ENCODE data around the gene GPX3. TPM values are rescaled to one million over a fixed set of nuclear protein-coding genes. Genes with fewer than 3 reads are reported as not detected.

The GPX3 gene
- polyA plus RNA-seq, 1 donor from 2014 or later, result 2.8 TPM

Other genes starting within 250 kb of the GPX3 start
- gene SMIM3, start 241.8 kb upstream of the GPX3 start, polyA plus RNA-seq, result 0.95 TPM
- gene IRGM, start 174.1 kb upstream of the GPX3 start, polyA plus RNA-seq, result not detected
- gene ZNF300, start 115.6 kb upstream of the GPX3 start, polyA plus RNA-seq, result 1.0 TPM
- 78.3 TPM for gene TNIP1, start 60.4 kb downstream of the GPX3 start, polyA plus RNA-seq
- 298 TPM for gene ANXA6, start 137.2 kb downstream of the GPX3 start, polyA plus RNA-seq
- gene CCDC69, start 203.5 kb downstream of the GPX3 start, polyA plus RNA-seq, result 75.5 TPM
- 31.5 TPM for gene GM2A, start 232.6 kb downstream of the GPX3 start, polyA plus RNA-seq